Fibroblast of lung (primary cell): ENCODE data around the gene LRRK1.

ENCODE experiments used
- EZH2 ChIP-seq: IDR thresholded peaks from 2 replicates; pipeline ENCODE4 v1.5.1; 2012; ENCODE audit warnings: low read length, control low read depth, mild to moderate bottlenecking; ENCODE audit errors: missing control alignments
- TF ChIP-seq, protein P1 (sequence below), 2 donors: IDR thresholded peaks in 1 of 2; conservative IDR thresholded peaks in 1 of 2; 1 replicate in 1 of 2; 2 replicates in 1 of 2; pipeline ENCODE4 v1.5.1; 2011 to 2012; ENCODE audit warnings: low read length in 2 of 2, control low read depth in 1 of 2, inconsistent platforms in 1 of 2, low read depth in 1 of 2, mild to moderate bottlenecking in 1 of 2

GRCh38 chr15:101085311-101085700, 166.1 kb downstream of the LRRK1 start:
- TF ChIP-seq, protein P1, sequence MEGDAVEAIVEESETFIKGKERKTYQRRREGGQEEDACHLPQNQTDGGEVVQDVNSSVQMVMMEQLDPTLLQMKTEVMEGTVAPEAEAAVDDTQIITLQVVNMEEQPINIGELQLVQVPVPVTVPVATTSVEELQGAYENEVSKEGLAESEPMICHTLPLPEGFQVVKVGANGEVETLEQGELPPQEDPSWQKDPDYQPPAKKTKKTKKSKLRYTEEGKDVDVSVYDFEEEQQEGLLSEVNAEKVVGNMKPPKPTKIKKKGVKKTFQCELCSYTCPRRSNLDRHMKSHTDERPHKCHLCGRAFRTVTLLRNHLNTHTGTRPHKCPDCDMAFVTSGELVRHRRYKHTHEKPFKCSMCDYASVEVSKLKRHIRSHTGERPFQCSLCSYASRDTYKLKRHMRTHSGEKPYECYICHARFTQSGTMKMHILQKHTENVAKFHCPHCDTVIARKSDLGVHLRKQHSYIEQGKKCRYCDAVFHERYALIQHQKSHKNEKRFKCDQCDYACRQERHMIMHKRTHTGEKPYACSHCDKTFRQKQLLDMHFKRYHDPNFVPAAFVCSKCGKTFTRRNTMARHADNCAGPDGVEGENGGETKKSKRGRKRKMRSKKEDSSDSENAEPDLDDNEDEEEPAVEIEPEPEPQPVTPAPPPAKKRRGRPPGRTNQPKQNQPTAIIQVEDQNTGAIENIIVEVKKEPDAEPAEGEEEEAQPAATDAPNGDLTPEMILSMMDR (conservative IDR thresholded peaks at IDR 0.05 in 1 of 2, IDR thresholded peaks at IDR 0.05 in 1 of 2; ENCODE audit: low read depth in 1 of 2, low read length in 2 of 2): no peak
- TF ChIP-seq EZH2: no peak
